NCI-H1436 treated with DMSO at 0.1 percent for 48 hours (cell line): ENCODE measurements around the gene LCA5.
"Not testable (repeated sequence)": the region's sequence is repeated elsewhere in the genome, so short reads cannot be mapped to it uniquely, and the experiment has no call there.

Experiments used
- DNase-seq: peaks from one replicate; lab custom pipeline; 2025; lab: John Stamatoyannopoulos, UW

The LCA5 gene

GRCh38 chr6:79538106-79538971 is 1.1 kb upstream of the LCA5 start:
- DNase-seq: no peak

- no peak for DNase-seq
Measured at GRCh38 chr6:79536585-79536953, 661 bp downstream of the LCA5 start.

- DNase-seq: not testable (repeated sequence)
Measured at GRCh38 chr6:79529567-79529966, 7.7 kb downstream of the LCA5 start.

GRCh38 chr6:79526897-79527296 is 10.3 kb downstream of the LCA5 start:
- DNase-seq: no peak

GRCh38 chr6:79525272-79526100 is 11.7 kb downstream of the LCA5 start:
- DNase-seq: no peak

- DNase-seq: no peak
Measured at GRCh38 chr6:79524065-79524464, 13.2 kb downstream of the LCA5 start.

- DNase-seq: no peak
Measured at GRCh38 chr6:79522609-79523008, 14.6 kb downstream of the LCA5 start.

- no peak for DNase-seq
Measured at GRCh38 chr6:79520534-79520933, 16.7 kb downstream of the LCA5 start.

- no peak for DNase-seq
Measured at GRCh38 chr6:79518842-79519241, 18.4 kb downstream of the LCA5 start.

GRCh38 chr6:79515436-79515835 is 21.8 kb downstream of the LCA5 start:
- DNase-seq: no peak

- no peak for DNase-seq
Measured at GRCh38 chr6:79513111-79513510, 24.1 kb downstream of the LCA5 start.

GRCh38 chr6:79512014-79512413 is 25.2 kb downstream of the LCA5 start:
- DNase-seq: no peak

- DNase-seq: no peak
Measured at GRCh38 chr6:79510707-79511106, 26.5 kb downstream of the LCA5 start.

GRCh38 chr6:79506251-79506650 is 31.0 kb downstream of the LCA5 start:
- no peak for DNase-seq

GRCh38 chr6:79504372-79504771 is 32.9 kb downstream of the LCA5 start:
- DNase-seq: no peak

- DNase-seq: no peak
Measured at GRCh38 chr6:79498842-79499241, 38.4 kb downstream of the LCA5 start.

GRCh38 chr6:79495246-79495645 is 42.0 kb downstream of the LCA5 start:
- no peak for DNase-seq

- no peak for DNase-seq
Measured at GRCh38 chr6:79494841-79495240, 42.4 kb downstream of the LCA5 start.

- DNase-seq: no peak
Measured at GRCh38 chr6:79470728-79471127, 66.5 kb downstream of the LCA5 start.

- no peak for DNase-seq
Measured at GRCh38 chr6:79469376-79470246, 67.6 kb downstream of the LCA5 start.

- DNase-seq: no peak
Measured at GRCh38 chr6:79468587-79468986, 68.6 kb downstream of the LCA5 start.

- no peak for DNase-seq
Measured at GRCh38 chr6:79468116-79468515, 69.1 kb downstream of the LCA5 start.
